GM12878 (cell line): ENCODE results near the gene CASP10. TPM values are rescaled to one million over a fixed set of nuclear protein-coding genes. Genes with fewer than 3 reads are reported as not detected.

Source experiments
- CEBPZ ChIP-seq: fragments of 150-350 bp; IDR thresholded peaks from 2 replicates; pipeline ENCODE4 v1.6.1; 2016; ENCODE audit warnings: low read depth, low read length
- ETV6 ChIP-seq, 2 experiments: fragments of 450-650 bp in 1 of 2; IDR thresholded peaks in 1 of 2; conservative IDR thresholded peaks in 1 of 2; 2 replicates each; pipeline ENCODE4 v1.6.1; 2014; ENCODE audit warnings: antibody characterized with exemption in 1 of 2, borderline replicate concordance in 1 of 2, low read depth in 1 of 2, mild to moderate bottlenecking in 1 of 2, moderate library complexity in 1 of 2
- FOXK2 ChIP-seq: fragments of 450-650 bp; IDR thresholded peaks from 2 replicates; pipeline ENCODE4 v1.6.1; 2017; ENCODE audit warnings: mild to moderate bottlenecking, moderate library complexity
- SMC3 ChIP-seq: IDR thresholded peaks from 2 replicates; pipeline ENCODE4 v1.6.1; 2011; ENCODE audit warnings: low read length, improper control_type of control experiment, borderline replicate concordance
- SUZ12 ChIP-seq: fragments of 200-600 bp; sonication (generic); IDR thresholded peaks from one replicate; pipeline ENCODE4 v1.6.1; 2018; ENCODE audit warnings: antibody characterized with exemption, mild to moderate bottlenecking; ENCODE audit not compliant: unreplicated experiment
- polyA plus RNA-seq, 11 experiments: library from polyadenylated mRNA; depleted of rRNA in 4 of 11; unstranded in 6 of 11; stranded (reverse) in 5 of 11; fragments of >200 nt; fragmentation: Nextera tagmentation in 4 of 11; fragmentation: Illumina TruSeq in 1 of 11; extraction: Ambion mirVana in 4 of 11; extraction: Trizol in 1 of 11; gene quantifications; 1 replicate in 1 of 11; 2 replicates in 10 of 11; pipeline versions ENCODE4 v1.2.1 to v1.2.3, GENCODE V29; 2011 to 2016; ENCODE audit warnings: inconsistent platforms in 2 of 11, missing spikeins in 2 of 11, low read depth in 1 of 11
- total RNA-seq, 4 experiments: library from RNA; depleted of rRNA in 3 of 4; stranded (reverse); fragments of >200 nt in 3 of 4; fragmentation: Illumina TruSeq in 1 of 4; extraction: Trizol in 1 of 4; gene quantifications; 2 replicates each; pipeline versions ENCODE4 v1.2.1 to v1.2.3, GENCODE V29; 2013 to 2021
- TF ChIP-seq, protein P1 (sequence below): fragments of 450-650 bp; formaldehyde crosslinking; IDR thresholded peaks from 2 replicates; pipeline ENCODE4 v1.4.0; 2020; ENCODE audit warnings: mild to moderate bottlenecking, moderate library complexity

CASP10 gene
- total and polyA plus RNA-seq, 10 of the 15 experiments (the other 5 are each of a cell fraction or from before 2014, with no cell fraction given) = 7.2 to 14.1 (median 10.8) TPM

DNA sequence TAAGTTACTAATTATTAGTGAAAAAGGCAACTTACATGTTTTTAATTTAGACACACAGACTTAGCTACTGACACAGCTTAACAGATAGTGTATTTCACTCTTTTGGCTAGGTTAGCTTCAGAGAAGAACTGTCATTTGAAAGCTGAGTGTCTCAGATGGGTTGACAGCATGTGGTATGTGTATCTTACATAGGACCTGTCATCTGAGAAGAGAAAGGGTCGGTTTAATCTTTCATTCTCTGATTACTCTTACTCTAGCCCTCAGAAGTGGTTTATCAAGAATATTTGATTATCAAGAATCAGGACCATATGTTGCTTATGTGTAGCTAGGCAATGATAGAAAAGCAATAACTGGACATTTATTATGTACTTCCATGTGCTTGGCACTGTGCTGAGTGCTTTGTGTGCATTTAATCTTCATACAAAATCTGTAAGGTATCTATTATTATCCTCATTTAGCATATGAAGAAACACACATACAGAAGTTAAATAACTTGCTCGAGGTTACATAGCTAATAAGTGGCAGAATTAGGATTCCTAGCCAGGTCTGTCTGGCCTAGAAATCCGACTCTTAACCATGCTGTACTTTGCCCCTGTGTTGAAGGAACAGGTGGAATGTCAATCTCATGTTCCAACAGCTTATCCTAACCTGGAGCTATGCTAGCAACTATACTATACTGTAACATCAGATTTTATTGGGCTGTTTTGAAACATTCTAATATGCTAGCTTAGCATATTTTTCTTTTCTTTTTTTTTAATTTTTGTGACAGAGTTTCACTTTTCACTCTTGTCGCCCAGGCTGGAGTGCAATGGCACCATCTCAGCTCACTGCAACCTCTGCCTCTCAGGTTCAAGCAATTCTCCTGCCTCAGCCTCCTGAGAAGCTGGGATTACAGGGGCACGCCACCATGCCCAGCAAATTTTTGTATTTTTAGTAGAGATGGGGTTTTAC is 38.6 kb upstream of the CASP10 start (continued):
- TF ChIP-seq FOXK2 = no peak
- no peak for TF ChIP-seq ETV6 (conservative IDR thresholded peaks at IDR 0.05 in 1 of 2, IDR thresholded peaks at IDR 0.05 in 1 of 2; ENCODE audit: borderline replicate concordance in 1 of 2, low read depth in 1 of 2)
- no peak for TF ChIP-seq SMC3
- TF ChIP-seq, protein P1, sequence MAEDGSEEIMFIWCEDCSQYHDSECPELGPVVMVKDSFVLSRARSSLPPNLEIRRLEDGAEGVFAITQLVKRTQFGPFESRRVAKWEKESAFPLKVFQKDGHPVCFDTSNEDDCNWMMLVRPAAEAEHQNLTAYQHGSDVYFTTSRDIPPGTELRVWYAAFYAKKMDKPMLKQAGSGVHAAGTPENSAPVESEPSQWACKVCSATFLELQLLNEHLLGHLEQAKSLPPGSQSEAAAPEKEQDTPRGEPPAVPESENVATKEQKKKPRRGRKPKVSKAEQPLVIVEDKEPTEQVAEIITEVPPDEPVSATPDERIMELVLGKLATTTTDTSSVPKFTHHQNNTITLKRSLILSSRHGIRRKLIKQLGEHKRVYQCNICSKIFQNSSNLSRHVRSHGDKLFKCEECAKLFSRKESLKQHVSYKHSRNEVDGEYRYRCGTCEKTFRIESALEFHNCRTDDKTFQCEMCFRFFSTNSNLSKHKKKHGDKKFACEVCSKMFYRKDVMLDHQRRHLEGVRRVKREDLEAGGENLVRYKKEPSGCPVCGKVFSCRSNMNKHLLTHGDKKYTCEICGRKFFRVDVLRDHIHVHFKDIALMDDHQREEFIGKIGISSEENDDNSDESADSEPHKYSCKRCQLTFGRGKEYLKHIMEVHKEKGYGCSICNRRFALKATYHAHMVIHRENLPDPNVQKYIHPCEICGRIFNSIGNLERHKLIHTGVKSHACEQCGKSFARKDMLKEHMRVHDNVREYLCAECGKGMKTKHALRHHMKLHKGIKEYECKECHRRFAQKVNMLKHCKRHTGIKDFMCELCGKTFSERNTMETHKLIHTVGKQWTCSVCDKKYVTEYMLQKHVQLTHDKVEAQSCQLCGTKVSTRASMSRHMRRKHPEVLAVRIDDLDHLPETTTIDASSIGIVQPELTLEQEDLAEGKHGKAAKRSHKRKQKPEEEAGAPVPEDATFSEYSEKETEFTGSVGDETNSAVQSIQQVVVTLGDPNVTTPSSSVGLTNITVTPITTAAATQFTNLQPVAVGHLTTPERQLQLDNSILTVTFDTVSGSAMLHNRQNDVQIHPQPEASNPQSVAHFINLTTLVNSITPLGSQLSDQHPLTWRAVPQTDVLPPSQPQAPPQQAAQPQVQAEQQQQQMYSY (CRISPR knock-in tag) = no peak
- TF ChIP-seq CEBPZ = no peak
- no peak for TF ChIP-seq SUZ12
